NCI-H2227 treated with DMSO at 0.1 percent for 48 hours (cell line): Measurements from ENCODE around the gene TCF7L1.
"Not testable (repeated sequence)": the region's sequence is repeated elsewhere in the genome, so short reads cannot be mapped to it uniquely, and the experiment has no call there.

Source experiments
- DNase-seq: peaks from one replicate; lab custom pipeline; 2025; lab: John Stamatoyannopoulos, UW

Gene TCF7L1

GRCh38 chr2:85283641-85284040 is 150.4 kb downstream of the TCF7L1 start:
- DNase-seq, result no peak

GRCh38 chr2:85286918-85287317 is 153.7 kb downstream of the TCF7L1 start:
- DNase-seq, result no peak

GRCh38 chr2:85287721-85288120 is 154.5 kb downstream of the TCF7L1 start:
- no peak for DNase-seq

GRCh38 chr2:85288244-85288725 is 155.1 kb downstream of the TCF7L1 start:
- no peak for DNase-seq

GRCh38 chr2:85291425-85292023 is 158.3 kb downstream of the TCF7L1 start:
- DNase-seq, result no peak

- no peak for DNase-seq
These were observed 168.9 kb downstream of the TCF7L1 start for GRCh38 chr2:85302121-85302520.

GRCh38 chr2:85303780-85304531 is 170.8 kb downstream of the TCF7L1 start:
- DNase-seq, result no peak

- DNase-seq, result no peak
These were observed 174.3 kb downstream of the TCF7L1 start for GRCh38 chr2:85307527-85307897.

- no peak for DNase-seq
These were observed 175.0 kb downstream of the TCF7L1 start for GRCh38 chr2:85308201-85308600.

- peak; percentile 45 for DNase-seq
These were observed 175.8 kb downstream of the TCF7L1 start for GRCh38 chr2:85308896-85309555.

- DNase-seq, result no peak
These were observed 176.6 kb downstream of the TCF7L1 start for GRCh38 chr2:85309699-85310321.

GRCh38 chr2:85310330-85310729 is 177.1 kb downstream of the TCF7L1 start:
- no peak for DNase-seq

GRCh38 chr2:85312404-85312803 is 179.2 kb downstream of the TCF7L1 start:
- no peak for DNase-seq

GRCh38 chr2:85314884-85315242 is 181.7 kb downstream of the TCF7L1 start:
- no peak for DNase-seq

GRCh38 chr2:85315921-85316320 is 182.7 kb downstream of the TCF7L1 start:
- DNase-seq, result not testable (repeated sequence)

- DNase-seq, result no peak
These were observed 185.3 kb downstream of the TCF7L1 start for GRCh38 chr2:85318222-85319074.

GRCh38 chr2:85319796-85320195 is 186.6 kb downstream of the TCF7L1 start:
- no peak for DNase-seq

- DNase-seq, result no peak
These were observed 190.3 kb downstream of the TCF7L1 start for GRCh38 chr2:85323351-85323987.

- DNase-seq, result not testable (repeated sequence)
These were observed 190.8 kb downstream of the TCF7L1 start for GRCh38 chr2:85323988-85324367.

- DNase-seq, result no peak
These were observed 191.7 kb downstream of the TCF7L1 start for GRCh38 chr2:85324639-85325465.

- no peak for DNase-seq
These were observed 192.2 kb downstream of the TCF7L1 start for GRCh38 chr2:85325466-85325811.
